Measurements from ENCODE around the gene ZC3H6.

GRCh38 chr2:112239862-112240261 is 35.5 kb upstream of the ZC3H6 start:
- TF ChIP-seq, protein P1, sequence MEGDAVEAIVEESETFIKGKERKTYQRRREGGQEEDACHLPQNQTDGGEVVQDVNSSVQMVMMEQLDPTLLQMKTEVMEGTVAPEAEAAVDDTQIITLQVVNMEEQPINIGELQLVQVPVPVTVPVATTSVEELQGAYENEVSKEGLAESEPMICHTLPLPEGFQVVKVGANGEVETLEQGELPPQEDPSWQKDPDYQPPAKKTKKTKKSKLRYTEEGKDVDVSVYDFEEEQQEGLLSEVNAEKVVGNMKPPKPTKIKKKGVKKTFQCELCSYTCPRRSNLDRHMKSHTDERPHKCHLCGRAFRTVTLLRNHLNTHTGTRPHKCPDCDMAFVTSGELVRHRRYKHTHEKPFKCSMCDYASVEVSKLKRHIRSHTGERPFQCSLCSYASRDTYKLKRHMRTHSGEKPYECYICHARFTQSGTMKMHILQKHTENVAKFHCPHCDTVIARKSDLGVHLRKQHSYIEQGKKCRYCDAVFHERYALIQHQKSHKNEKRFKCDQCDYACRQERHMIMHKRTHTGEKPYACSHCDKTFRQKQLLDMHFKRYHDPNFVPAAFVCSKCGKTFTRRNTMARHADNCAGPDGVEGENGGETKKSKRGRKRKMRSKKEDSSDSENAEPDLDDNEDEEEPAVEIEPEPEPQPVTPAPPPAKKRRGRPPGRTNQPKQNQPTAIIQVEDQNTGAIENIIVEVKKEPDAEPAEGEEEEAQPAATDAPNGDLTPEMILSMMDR (conservative IDR thresholded peaks at IDR 0.05) = no peak
- no peak for TF ChIP-seq ZFX (IDR thresholded peaks at IDR 0.05)

All from C4-2B (cell line).